GM21737 (cell line): ENCODE results near the gene CAB39L.

Experiments
- ATAC-seq: cut with Tn5 transposase; IDR thresholded peaks from one replicate; pipeline ENCODE4 v1.9.1; 2021; ENCODE audit warnings: mild to moderate bottlenecking, moderate library complexity; ENCODE audit not compliant: unreplicated experiment

Gene CAB39L

DNA sequence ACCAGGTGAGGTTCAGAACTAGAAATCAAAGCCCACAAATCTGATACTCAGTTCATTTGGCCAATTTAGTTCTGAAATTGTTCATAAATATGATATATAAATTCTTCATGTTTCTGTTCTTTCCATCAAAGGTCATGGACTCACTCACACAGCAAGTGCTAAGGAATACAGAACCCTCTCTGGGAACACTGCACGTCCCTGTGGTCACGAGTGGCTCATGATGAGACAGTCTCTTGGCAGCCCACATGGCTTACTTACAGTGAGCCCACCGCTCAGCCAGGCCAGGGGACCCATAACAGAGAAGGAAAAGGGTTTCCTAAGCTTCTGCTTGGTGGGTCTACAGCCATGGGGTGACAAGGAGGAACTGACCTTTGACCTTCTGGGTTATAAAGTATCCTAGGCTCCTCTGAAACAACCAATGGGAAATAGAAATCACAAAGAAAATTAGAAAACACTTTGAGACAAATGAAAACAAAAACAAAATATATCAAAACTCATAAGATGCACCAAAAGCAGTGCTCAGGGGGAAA, 128.8 kb downstream of the CAB39L start:
- ATAC-seq = no peak

DNA sequence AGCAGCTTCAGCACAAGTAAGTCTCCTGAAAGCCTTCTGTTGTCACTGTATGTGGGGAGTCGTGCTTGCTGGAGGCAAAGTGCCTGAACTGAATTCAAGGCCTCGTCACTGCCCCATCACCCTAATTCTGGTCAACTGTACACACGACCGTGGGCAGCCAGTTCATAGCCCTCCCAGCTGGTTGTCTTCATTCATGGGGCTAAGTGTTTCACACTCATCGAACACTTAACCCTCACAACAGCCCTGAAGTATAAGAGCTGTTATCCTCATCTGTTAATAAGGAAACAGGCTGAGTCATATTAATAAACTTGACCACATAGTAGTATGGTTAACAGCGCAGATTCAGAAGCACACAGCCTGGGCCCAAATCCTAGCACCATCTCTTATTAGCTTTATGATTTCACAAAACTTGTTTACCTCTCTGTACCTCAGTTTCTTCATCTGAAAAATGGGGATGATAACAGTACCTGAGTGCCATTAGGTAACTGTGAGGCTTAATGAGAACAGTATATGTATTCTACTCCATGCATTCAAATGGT, 129.5 kb downstream of the CAB39L start:
- ATAC-seq = no peak

DNA sequence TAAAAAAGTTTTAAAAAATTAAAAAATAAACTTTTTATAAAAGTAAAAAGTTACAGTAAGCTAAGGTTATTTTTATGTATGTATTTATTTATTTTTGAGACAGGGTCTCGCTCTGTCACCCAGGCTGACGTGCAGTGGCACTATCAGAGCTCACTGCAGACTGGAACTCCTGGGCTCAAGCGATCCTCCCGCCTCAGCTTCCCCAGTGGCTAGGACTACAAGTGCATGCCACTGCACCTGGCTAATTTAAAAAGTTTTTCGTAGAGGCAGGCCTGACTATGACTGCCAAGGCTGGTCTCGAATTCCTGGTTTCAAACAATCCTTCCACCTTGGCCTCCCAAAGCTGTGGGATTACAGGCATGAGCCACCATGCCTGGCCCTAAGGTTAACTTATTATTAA, 132.0 kb downstream of the CAB39L start:
- ATAC-seq = no peak

DNA sequence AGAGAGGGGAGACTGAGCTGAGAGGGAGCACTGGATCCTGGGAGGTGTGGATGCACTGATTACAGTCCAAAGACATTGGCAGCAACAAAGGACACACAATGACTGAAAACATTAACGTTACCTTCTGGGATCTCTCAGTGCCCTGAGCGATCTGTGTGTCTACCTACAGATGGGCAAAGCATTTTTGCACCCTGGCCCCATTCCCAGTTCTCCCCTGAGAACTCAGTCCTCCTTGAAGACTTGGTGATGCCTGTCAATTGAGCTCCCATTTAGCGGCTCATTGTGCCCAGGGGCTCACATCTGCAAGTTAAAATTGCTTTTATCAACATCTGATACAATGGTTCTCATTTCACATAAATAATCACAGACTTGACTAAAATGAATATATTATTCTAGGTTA, 133.6 kb downstream of the CAB39L start:
- no peak for ATAC-seq

DNA sequence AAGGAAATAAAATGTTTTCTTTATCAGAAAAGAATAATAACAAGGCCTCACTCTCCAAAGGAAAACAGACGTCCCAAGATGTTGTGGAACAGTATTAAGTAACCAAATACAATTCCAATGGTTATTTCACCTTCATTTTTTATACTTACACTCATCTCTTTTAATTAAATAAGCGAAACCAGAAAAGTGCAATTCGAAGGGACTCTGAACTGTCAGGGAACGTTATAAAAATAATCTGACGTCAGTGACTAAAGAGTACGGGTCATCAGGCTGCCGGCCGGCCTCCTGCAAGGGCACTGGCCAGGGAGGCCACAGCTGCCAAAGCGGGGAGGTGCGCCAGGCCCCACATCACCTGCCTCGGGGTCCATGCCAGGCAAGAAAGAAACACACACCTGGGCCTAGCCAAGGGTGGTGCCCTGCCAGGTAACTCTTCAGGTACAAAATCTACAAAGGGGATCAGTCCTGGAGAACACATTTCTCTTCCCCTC, 134.9 kb downstream of the CAB39L start:
- ATAC-seq = no peak

DNA sequence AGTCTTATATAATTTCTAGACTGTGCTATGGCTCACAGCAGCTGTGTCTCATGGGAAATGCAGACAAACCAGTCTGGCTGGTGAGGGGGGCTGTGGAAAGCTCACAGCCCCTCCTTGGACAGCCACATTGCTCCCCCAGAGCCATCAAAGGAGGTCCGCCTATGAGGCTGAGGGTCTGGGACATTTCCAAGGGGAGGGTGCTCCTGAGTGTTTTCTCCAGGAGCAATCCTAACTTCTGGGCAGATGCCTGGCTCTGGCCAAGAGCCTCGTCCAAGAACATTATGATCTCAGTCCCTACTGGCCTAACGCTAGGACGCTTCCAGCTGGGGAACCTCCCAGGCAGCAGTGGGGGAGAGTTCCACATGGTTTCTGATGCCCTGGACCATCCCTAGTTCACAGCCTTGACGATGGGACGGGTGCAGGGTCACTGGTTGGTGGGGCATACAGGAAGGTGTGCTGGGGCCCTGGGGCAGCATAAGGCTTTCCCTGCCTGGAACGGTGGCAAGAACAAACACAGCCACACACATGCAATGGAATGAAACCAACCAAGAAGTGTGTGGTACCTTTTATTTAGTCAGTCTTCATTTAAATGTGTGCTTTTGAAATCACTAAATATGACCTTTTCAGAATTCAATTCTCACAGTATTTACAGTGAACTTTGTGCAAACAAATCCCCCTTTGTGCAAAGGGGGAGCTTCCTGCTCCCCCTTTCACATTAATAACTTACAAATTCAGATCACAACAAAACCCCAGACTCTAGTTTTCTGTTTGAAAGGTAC, 135.6 kb downstream of the CAB39L start:
- no peak for ATAC-seq

DNA sequence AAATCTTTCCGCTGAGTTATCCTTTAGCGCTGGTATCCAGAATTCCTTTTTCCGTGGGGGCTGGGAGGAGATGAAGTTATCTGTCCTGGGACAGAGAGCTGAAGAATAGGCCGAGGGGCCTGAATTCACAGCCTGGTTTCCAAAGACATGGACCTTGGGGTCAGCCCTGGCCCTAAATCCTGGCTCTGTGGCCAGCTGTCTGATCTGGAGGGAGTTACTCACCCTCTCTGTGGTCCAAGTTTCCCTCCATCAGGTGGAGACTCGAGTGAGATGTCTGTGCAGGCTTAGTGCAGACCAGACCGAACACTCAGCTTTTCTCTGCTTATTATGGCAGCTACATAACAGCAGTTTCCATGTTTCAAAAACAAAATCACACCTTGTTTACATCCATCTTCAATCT, 136.5 kb downstream of the CAB39L start:
- ATAC-seq = no peak

DNA sequence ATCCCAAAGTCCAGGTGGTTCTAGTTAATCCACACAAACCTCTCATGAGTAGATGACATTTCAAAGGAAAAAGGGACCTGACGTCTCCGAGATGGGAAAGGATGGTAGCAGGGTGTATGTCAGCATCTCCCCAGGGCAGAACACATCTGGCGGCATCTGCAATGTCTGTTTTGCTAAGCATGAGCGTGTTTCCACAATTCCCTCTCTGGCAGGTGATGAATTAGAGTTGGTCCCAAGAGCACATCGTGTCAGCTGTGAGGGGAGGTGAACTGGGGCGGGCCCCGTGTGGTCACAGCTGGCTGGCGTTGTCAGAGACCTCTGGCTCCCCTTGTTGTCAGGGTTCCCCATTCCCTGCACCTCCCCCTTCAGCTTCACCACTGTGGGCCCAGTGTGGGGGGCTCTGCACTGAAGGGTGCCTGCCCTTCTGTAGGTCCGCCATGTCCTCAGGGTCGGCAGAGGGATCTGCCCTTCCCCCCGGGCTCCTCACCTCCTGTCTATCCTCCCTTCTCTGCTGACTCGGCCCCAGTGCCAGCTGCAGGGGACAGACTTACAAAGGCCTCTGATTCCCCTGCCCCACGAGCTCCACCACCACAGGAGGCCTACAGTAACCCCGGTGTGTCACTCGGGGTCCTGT, 138.0 kb downstream of the CAB39L start:
- no peak for ATAC-seq

- no peak for ATAC-seq
Measured at GRCh38 chr13:49304763-49305700, 138.8 kb downstream of the CAB39L start.

- ATAC-seq = no peak
Measured at GRCh38 chr13:49304356-49304755, 139.5 kb downstream of the CAB39L start.

DNA sequence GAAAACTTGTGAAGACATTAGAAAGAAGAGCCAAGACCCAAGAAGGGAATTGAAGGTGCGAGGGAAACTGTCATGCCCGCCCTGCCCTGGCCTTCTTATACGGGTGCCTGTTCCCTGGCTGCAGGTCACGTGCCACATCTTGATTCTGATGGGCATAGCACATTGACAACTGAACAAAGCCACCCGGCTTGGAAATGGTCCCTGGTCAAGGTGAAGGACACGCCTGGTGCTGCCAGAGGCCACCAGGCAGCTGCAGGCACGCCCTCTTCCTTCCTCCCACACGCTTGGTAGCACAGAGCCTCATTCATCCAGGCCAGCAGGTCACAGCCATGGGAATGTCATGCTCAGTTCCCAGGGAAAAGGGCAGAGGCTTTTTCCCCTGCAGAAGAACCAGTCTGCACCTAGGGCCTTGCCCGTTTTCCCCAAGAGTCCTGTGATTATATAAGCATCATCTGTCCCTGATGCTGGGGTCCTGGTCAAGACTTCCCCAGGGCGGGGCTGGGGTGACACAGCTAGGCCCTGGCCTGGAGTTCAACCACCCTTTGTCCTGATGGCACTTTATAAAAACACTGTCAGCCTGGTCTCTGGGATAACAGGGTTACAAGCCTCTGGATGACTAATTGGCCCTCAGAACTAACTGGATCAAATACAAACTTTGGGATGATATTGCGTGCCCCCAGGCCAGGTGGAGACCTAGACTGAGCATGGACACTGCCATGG, 140.2 kb downstream of the CAB39L start:
- no peak for ATAC-seq

DNA sequence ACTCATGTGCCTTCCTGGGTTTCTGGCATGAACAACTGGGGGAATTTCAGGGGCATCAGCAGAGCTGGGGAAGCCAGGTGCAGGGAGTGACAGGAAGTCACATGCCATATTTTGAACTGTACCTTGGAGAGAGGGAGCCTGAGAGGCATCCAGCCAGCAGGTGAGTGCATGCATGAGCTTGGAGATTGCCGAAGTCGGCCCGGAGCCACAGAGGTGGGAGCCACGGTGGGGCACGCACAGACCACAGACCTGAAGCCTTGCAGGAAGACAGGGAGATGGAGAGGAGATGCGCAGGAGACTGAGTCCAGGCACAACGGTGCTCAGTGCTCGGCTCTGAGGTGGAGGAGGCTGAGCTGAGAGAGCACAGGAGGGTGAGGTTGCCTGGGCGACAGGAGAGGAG, 141.0 kb downstream of the CAB39L start:
- ATAC-seq = no peak

DNA sequence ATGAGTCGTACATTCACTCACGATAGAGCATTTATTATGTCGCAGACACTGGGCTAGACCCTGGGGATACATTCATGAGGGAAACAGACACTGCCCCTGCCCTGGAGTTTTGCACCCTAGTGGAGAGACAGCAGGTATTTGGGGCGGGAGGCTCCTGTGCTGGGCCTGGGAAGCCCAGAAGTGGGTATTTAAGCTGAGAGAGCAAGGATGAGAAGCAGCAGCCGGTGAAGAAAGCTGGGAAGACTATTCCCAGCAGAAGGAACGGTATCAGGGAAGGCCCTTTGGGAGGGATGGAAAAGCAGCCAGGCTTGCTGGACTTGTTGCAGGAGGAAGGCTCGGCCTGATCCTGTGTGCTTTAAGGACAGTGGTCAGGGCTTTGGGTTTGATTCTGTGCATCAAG, 141.6 kb downstream of the CAB39L start:
- no peak for ATAC-seq

- ATAC-seq = peak; percentile 68
Measured at GRCh38 chr13:49300739-49301589, 142.9 kb downstream of the CAB39L start.

- no peak for ATAC-seq
Measured at GRCh38 chr13:49300276-49300675, 143.6 kb downstream of the CAB39L start.

DNA sequence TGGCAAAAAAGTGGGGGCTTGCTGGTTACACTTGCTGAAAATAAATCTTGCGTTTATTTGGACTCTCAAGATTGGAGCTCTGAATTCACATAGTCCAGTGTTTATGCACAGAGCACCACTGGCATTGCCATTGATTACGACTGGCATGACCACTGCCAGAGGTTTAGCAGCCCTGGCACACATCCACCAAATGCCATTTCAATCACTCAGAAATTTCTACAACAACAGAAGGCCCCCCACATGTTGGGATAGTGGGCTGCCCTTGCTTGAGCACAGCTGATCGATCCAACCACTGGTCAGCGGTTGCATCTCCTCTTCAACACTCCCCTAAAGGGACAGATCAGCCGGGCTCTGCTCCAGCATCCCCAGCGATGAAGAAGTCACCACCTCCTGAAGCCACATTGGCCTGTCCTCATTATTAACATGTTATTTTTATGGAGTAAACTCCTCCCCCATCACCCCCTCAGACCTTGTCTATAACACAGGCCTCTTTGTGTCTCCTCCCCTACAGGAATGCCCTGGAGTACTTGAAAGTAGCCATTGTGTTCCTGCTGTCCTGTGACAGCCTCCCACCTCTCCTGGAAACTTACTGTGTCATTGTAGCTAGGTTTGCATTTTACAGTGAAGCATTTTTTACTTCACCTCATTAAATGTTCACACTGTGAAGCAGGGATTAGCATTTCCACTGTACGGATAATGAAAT, 144.8 kb downstream of the CAB39L start:
- ATAC-seq = no peak

GRCh38 chr13:49298416-49298815, 145.4 kb downstream of the CAB39L start:
- no peak for ATAC-seq

- ATAC-seq = no peak
Measured at GRCh38 chr13:49297338-49297737, 146.5 kb downstream of the CAB39L start.

DNA sequence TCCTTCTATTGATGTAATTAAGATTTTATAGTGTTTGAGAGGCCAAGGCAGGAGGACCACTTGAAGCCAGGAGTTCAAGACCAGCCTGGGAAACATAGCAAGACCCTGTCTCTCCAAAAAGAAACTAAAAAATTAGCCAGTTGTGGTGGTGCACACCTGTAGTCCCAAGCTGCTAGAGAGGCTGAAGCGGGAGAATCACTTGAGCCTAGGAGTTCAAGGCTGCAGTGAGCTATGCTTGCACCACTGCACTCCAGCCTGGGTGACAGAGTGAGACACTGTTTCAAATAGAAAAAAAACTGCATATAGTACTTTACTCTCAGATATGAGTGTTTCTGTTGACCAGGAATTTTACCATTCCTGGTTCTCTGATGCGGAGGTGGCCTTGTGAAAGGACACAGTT, 147.2 kb downstream of the CAB39L start:
- ATAC-seq = no peak
